ACHN (cell line): Measurements from ENCODE around the gene CDKAL1.

Source experiments
- DNase-seq: peaks from one replicate; pipeline ENCODE4 v3.0.0-alpha.2; 2015
- in situ Hi-C: cut with HindIII; loops from 2 replicates; pipeline ENCODE4 v1.10.0; 2017; ENCODE audit warnings: low sequenced_read_pairs, low pct_ligation_motif_present, low pct_unique_long_range_greater_than_20kb

The CDKAL1 gene

DNA sequence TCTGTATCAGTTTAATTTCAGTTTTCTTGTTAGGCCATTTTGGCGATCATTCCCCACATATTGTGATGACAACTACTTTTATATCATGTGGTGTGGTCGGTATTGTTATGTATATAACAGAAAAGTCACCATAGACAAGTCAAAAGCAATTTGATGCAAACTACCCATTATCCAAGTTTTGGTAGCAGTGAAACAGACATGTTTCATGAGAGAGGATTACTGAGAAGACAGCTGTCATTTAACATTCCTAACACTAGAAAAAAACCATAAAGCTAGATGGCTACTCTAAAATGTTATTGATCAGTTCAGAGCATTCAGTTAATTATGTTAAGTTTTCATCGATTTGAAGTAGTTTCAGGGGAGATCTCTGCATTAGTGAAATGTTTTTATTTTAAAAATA, 597.1 kb downstream of the CDKAL1 start:
- in situ Hi-C loops: no loop called here
- no peak for DNase-seq

GRCh38 chr6:21132446-21132845, 598.2 kb downstream of the CDKAL1 start:
- in situ Hi-C loops: no loop called here
- DNase-seq: no peak

- in situ Hi-C loops: no loop called here
- DNase-seq: no peak
Measured at GRCh38 chr6:21132856-21133838, 598.9 kb downstream of the CDKAL1 start.

GRCh38 chr6:21133901-21134300, 599.6 kb downstream of the CDKAL1 start:
- no peak for DNase-seq
- in situ Hi-C loops: no loop called here

GRCh38 chr6:21134356-21134755, 600.1 kb downstream of the CDKAL1 start:
- in situ Hi-C loops: no loop called here

GRCh38 chr6:21135484-21136013, 601.3 kb downstream of the CDKAL1 start:
- in situ Hi-C loops: no loop called here

More at GRCh38 chr6:21134356-21134755, 600.1 kb downstream of the CDKAL1 start:
- DNase-seq: no peak

DNA sequence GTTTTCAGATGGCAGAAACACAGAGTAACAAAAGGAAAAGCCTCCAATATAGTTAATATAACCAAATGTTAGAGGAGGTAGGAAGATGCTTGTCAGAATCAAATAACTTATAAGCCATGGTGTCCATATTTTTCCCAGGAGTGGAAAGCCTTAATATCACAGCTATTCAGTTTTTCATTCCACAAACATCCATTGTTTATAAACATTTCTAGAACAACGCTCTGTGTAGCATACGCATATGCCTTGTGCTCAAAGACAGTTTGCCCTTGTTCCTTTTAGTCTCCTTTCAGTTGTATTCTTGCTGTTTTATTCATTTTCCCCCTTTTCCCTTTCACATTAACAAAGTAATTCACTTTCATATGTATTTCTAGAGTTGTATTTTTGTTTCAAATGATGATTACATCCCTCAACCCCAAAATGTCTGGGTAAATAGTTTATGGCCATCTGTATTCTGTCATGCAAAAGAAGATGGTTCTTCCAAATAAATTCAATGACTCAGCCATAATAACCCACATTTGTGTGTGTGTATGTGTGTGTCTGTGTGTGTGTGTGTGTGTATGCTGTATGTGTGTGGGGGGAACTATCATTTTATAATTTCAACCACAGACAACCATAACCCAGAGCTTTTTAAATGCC, 603.6 kb downstream of the CDKAL1 start:
- in situ Hi-C loops: no loop called here
- no peak for DNase-seq

More at GRCh38 chr6:21135484-21136013, 601.3 kb downstream of the CDKAL1 start:
- no peak for DNase-seq

- DNase-seq: no peak
- in situ Hi-C loops: no loop called here
Measured at GRCh38 chr6:21138336-21139069, 604.2 kb downstream of the CDKAL1 start.

DNA sequence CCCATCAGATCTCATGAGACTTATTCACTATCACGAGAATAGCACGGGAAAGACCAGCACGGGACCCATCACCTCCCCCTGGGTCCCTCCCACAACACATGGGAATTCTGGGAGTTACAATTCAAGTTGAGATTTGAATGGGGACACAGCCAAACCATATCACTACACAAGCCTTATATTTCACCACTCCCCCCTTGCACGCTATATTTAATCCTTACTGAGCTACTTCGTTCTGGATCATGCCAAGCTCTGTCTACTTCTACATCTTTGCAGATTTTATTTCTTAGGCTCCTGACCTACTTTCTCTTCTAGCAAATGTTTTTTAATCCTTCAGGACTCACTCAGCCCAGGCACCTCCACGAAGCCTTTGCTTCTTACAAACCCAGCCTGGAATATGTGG, 606.7 kb downstream of the CDKAL1 start:
- DNase-seq: no peak
- in situ Hi-C loops: no loop called here

GRCh38 chr6:21141616-21142303, 607.5 kb downstream of the CDKAL1 start:
- in situ Hi-C loops: no loop called here
- DNase-seq: no peak

DNA sequence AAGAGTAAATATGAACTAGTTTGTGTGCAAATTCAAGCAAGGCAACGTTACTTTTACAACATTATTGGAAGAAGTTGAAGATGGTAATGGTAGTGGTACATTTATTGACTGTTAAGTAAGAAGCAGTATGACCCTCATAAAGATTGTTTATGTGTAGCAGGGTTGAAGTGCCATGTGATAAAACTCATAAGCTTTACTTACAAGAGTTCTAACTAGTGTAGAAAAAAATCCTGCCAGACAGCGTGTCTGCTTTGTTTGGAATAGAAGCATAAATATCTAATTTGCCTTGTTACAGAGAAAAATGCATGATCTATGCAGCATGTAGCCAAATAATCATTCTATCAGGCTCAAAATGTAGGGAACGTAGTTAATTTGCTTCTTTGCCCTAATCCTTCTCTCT, 608.5 kb downstream of the CDKAL1 start:
- DNase-seq: no peak
- in situ Hi-C loops: no loop called here

DNA sequence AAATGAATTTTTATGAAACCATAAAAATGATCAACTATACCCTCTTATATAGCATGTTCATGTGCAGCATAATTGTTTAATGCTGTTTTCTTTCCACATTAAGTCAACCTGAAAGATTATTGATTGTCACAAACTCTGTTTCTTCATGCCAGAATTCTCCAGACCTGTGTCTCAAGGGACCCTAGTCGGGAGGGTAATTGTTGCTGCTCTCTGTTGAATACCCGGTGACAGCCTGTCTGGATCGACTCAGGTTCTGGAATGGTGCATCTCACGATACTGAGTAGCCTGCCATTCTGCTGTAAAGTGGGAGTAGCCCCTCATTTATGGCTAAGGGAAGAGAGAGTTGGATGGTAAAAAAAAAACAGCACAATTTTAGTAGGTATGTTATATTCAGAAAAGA, 609.4 kb downstream of the CDKAL1 start:
- DNase-seq: no peak
- in situ Hi-C loops: no loop called here

GRCh38 chr6:21144928-21145327, 610.7 kb downstream of the CDKAL1 start:
- no peak for DNase-seq
- in situ Hi-C loops: no loop called here

DNA sequence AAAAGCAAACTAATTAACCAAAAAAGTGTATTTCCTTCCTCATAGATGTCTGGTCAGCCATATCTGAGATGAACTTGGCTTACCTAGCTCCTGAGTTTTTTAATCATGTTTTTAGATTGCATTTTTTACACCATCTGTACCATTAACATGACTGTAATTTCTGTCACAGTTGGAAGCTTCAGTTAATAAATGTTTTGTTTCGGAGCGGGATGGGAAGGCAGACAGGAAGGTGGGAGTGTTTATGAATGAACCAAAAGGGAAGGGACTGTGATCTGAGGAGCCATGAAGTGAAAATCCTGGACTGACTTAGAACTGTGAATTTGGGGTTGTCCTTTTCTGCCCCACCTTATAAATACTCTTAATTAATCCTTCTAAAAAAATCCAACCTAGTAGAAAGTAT, 613.7 kb downstream of the CDKAL1 start:
- in situ Hi-C loops: no loop called here
- DNase-seq: no peak

GRCh38 chr6:21149470-21149869, 615.2 kb downstream of the CDKAL1 start:
- DNase-seq: no peak
- in situ Hi-C loops: no loop called here

DNA sequence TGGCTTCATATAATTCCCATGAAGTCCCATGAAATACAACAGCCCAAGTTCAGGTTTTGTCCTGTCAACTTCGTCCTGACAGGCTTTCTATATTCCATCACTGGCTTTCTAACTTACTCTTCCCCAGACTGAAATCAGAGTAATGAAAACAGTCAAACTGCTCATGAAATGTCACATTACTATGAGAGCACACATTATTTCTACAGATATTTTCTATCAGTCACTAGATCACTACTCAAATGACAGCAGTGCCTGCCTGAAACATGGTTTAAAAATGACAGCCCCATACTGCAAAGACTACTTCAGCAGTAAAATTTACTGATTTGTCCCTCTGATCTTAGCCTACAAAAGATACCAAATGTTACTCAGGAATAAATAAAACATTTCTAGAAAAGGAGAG, 616.4 kb downstream of the CDKAL1 start:
- DNase-seq: no peak
- in situ Hi-C loops: no loop called here

- DNase-seq: no peak
- in situ Hi-C loops: no loop called here
Measured at GRCh38 chr6:21151119-21151518, 616.9 kb downstream of the CDKAL1 start.

DNA sequence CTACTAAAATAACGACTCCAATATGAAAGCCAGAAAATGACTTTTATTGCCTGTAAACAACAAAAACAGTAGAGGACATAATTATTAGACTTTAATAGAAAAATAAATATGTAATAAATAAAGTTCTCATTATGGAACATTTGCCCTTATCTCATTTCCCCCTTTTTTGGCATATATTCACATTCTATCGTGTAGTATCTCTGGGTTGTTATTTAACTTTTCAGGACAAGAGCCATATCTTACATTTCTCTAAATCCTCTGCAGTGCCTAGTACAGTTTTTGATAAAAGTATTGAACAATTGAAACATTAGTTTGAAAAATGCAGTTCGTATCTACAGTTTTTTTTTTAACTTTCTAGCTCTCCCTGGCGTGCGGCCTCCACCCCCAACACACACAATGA, 617.3 kb downstream of the CDKAL1 start:
- no peak for DNase-seq
- in situ Hi-C loops: no loop called here
